EH (cell line): ENCODE results near the gene EYA4.

ENCODE experiments used
- DNase-seq: peaks from one replicate; pipeline ENCODE4 v3.0.0-alpha.2; 2015; ENCODE audit warnings: low read depth

Gene EYA4, protein sequence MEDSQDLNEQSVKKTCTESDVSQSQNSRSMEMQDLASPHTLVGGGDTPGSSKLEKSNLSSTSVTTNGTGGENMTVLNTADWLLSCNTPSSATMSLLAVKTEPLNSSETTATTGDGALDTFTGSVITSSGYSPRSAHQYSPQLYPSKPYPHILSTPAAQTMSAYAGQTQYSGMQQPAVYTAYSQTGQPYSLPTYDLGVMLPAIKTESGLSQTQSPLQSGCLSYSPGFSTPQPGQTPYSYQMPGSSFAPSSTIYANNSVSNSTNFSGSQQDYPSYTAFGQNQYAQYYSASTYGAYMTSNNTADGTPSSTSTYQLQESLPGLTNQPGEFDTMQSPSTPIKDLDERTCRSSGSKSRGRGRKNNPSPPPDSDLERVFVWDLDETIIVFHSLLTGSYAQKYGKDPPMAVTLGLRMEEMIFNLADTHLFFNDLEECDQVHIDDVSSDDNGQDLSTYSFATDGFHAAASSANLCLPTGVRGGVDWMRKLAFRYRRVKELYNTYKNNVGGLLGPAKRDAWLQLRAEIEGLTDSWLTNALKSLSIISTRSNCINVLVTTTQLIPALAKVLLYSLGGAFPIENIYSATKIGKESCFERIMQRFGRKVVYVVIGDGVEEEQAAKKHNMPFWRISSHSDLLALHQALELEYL

DNA sequence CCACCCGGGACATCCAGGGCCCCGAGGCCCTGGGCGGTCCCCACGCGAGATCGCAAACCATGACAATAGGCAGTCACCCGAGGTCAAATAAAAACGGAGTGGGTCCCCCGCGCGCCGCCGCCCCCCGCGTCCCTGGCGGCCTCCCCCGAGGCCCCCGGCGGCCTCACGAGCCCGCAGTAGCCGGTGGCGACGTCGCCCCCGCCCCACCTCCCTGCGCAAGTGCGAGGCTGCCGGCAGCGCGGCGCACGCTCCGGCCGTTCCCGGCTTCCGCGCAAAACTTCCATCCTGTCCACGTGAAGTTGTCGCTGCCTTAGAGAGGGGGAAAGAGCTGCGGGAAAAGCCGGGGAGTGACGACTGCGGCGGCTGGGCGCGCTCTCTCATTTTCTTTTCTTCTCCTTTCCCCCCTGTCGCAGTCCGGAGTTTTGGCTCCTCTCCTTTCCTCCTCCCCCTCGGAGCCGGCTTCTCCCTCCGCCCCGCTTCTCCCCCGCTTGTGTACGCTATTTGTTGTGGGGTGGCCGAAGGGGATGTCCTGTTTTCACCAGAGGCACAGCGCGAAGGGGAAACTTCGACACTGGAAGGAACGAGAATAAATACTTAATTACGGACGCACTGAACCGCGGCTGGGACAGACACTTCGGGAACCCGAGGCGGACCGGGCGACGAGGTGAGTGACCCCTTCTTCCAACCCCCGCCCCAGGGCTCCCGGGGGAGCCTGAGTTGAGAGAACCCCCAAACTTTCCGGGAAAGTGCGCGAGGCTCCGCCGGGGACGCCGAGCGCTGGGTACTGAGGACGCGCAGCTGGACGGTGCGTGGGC, at the start of gene EYA4:
Gene EYA4, plus strand, starts transcription at position 272 of the 815 bp plus-strand sequence. CDS start 33,424 bp downstream, outside the sequence.
- peak; percentile 2 for DNase-seq

DNA sequence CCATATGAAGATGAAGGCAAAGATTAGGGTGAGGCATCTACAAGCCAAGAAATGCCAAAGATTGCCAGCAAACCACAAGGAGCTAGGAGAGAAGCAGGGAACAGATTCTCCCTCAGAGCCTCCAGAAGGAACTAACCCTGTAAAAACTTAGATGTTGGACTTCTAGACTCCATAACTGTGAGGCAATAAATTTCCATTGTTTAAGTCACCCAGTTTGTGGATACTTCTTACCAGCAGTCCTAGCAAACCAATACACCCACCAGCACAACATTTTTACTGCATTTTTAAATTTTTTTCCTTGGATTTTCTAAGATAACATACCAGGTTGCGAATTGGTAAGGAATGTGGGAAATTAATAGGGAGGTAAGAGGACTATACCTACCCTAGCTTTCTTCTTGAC, 47.8 kb upstream of the EYA4 start:
- no peak for DNase-seq

DNA sequence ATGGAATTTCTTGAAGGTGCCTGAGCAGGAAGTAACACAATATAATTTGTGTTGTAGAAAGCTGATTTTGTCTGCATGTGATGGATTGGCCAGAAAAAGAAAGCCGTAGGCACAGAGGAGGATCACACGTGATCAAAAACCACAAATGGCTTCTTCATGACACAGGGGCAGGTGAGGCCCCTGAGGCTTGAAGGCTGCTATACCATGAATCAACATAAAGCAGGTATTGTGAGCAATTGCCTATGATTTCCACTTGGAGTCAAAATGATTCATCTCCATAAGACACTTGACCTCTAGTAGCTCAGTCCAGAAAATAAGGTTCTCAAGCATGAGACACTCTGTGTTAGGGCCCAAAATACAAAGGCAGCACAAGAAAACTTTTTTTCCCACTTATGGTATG, 42.4 kb upstream of the EYA4 start:
- no peak for DNase-seq

DNA sequence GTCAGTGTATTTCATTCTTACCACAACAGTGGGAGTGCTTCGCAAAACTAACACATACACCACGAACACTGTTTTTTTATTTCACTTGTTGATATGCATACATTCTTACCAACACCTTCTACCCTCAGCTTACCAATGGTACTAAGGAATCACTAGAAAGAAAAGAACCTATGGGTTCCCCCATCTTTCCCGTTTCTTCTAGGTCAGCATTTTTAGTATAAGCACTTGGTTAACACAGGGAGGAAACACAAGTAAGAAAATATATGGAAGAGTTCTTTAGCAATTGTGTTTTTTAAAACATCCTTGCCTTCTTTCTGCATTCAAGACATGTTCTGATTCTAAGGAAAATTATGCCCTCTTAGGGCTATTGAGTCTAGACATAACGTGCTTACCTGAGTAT, 39.9 kb upstream of the EYA4 start:
- no peak for DNase-seq

DNA sequence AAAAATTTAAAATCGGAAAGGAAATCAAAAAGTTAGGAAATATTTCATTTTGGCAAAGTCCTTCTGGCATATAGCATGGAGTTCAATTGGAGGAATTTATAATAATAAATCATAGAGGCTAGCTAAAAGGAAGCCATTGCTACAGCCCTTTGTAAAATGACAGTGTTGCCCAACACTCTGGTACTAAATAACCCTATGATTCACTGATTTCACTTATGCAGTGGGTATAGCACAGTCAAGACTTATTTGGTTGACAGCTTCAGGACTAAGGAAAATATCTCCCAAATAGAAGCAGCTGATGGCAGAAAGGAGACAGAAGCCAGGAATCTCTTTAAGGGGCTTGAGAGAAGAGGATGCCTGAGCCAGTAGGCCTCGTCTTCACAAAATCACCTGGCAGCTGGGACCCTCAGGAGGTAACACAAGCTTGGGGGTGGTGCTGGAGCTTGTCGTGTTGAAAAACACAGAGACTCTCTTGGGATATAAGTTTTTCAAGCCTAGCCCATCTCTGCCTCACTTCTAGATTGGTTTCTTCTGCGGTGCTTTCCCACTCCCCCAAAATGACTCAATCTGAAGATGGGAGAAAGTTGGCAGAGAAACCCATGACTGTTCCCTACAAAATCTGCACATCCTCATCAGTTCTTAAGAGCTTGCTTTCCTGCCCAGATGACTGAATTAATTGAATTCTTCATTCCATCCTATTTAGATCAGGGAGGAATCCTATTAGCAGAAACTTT, 38.4 kb upstream of the EYA4 start:
- no peak for DNase-seq

DNA sequence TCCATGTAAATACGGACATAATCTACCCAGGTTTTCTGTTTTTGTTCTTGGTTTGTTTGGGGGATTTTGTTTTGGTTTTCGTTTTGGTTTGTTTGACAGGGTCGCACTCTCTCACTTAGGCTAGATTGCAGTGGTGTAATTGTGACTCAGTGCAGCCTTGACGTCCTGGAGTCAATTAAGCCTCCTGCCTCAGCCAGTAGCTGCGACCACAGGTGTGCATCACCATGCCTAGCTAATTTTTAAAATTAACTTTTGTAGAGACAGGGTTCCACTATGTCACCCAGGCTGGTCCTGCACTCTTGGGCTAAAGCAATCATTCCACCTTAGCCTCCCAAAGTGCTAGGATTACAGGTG, 37.8 kb upstream of the EYA4 start:
- no peak for DNase-seq

DNA sequence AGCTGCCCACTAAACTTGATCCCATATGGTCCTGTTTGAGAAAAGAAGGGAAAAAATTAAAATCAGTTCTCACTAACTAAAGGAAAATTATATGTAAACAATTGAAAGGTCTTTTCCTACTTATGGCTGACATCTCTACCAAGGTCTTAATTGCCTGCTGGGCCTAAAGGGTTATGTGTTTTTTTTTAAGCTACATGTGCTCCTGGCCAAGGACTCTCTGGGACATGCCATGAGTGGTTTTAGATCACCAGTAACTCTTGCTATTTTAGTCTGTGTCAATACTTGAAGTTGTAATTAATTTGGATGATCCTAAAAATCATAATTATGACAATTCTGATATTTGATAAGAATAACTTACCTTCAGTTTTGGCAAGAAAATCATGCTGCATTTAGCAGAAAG, 35.9 kb upstream of the EYA4 start:
- DNase-seq: no peak

DNA sequence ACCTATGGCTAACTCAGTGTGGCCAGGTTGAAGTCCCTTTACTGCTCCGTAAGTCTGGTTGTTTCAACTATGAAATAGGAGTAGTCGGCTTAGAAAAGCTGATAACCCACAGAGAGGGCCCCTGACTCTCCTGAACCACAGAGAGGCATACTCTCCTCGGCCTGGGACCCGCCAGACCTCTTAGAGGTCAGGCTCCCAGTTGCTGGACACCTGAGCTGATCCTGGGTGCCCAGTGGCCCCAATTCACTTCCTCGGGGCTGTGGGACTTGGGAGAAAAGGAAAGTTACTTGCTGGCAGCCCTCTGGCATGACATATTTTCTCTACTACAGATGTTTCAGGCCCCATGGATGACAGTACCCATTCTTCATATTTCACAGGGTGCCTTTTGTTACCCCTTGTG, 34.2 kb upstream of the EYA4 start:
- no peak for DNase-seq

DNA sequence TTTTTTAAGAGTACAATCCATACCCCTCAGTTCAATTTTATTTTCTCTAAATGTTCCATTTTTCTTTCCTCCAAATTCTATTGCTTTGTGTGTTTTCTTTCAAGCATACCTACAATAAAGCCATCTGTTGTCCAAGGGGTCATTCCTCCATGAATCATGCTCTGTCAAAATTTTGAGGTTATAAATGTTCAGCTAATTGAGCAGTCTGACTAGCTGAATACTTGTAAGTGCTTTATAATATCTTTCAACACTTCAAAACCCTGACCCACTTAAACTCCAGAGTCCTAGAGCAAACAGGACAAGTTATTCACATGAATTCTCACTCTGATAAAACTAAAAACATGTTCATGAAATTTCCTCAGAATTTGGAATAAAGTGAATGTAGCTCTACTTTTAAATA, 33.4 kb upstream of the EYA4 start:
- DNase-seq: no peak

DNA sequence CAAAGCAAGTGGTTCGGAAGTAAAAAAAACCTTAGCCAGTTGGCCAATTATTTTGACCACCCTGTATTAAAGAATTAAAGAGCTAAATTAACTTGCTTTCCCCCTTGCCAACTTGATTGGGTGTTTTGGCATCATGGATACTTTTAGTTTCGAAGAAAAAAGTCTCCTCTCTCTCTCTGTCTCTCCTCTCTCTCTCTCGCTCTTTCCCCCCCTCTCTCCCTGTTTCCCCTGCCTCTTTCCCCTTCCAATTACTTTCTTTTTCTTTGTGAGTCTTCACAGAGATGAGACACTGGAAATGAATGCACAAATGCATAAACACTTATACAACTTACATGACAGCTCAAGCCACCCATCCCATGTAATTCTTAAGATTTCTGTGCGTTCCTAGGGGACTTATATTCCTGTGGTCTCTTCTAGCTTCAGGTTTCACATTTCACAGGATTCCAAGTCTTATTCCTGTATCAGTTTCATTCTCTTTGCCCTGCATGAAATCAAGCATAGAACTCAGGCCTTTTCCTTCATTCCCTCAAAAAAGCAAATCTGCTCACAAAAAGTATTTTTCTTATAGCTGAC, 32.9 kb upstream of the EYA4 start:
- no peak for DNase-seq

DNA sequence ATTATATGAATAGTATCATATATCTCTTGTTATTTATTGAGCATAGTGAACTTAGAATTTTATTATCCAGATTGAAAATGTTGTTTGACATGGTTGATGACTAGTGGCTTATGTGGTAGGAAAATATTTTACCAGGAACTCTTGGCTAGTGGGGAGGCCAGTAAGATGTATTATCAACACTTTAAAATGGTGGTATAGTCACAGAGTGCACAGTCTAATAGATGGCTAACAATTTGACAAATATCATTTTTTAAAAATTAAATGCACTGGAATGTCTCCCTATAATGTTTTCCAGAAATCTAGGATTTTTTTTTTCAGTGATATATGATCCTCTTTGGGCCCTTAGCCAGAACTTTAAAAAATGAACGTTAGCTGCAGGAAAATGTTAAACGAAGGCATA, 26.9 kb upstream of the EYA4 start:
- DNase-seq: no peak

DNA sequence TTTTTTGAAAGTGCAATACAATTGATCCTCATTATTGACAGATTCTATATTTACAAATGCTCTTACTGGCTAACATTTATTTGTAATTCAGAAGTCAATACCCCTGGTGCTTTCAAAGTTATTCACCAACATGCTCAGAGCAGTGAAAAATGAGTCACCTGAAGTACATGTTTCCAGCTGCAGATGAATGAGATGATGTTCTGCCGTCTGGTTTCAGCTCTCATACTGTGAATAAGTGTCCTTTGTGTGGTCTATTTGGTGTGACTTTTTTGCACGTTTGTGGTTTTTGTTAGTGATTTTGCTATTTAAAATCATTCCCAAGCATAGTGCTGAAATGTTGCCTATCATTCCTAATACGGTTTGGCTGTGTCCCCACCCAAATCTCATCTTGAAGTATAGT, 22.3 kb upstream of the EYA4 start:
- DNase-seq: no peak

DNA sequence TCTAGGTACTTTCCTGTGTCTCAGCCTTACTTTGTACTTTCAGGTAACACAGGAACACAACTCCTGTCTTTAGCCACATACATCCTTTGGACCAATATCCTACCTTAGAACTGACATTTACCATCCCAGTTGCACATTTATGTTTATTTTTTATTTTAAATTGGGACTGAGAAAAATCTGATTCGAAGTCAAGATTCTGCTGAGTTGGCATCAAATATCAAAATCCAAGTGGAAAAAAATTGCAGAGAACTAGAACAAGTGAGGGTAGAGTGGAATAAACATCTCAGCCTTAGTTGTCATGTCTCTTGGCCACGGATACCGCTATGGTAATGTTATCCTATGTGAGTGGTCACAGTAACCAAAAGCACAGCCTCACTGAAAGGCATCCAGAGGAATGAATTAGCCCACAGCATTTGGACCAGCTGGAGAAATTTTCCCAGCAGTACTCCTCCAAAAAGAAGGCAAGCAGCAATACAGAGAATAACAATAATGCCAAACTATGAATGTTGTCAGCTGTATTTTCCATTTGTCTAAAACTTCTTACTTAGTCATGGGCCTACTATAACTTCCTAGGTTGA, 17.6 kb upstream of the EYA4 start:
- no peak for DNase-seq

DNA sequence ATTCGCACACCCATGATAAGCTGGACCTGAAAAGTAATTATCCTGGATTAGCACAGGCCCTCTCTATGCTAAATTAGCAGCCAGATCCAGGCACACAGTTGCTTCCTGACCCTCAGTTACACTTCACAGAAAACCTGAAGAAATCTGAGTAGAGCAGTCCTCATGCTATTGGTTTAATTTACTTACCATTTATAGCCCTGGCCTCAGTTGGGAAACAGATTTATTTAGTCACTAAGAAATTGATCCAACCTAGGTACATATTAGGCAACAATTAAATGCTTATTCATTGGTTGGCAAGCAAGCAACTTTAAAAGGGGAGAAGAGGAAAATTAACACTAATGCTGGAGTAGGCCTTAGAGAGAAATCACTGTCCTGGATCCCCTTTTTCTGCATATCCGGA, 15.6 kb upstream of the EYA4 start:
- no peak for DNase-seq

DNA sequence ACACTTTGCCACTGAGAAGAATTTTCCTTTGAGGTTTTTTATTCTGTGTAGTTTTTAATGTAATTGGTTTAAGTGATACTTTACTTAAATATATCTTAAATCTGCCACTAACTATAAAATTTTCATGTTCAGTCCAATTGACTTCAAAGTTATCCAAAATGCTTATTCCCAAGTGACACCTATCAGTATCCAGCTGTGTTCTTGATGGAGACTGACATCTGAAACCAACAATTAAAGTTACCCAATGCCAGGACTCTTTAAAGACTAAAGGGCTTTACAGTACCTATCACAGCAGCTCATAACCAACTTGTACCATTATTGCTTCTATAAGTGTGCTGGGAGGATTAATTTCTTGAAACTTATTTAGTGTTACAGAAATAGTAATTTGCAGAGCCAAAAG, 13.8 kb upstream of the EYA4 start:
- no peak for DNase-seq

DNA sequence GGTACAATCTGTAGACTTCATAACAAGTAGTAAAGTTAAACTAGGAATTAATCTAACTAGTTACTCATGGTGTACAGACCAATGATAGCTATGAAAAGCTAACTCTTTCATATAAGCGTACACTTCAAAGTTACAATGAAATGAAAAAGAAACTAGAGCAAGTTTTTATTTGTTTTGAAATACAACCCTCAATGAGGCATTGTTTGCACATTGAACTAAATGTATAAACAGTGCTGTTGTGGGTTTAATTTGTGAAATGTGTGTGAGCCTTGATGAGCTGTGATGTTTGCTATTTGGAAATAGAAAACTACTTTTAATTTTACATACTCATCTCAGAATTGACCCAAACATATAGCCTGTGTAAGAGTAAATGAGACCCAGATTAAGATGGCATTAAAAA, 11.1 kb upstream of the EYA4 start:
- DNase-seq: no peak

DNA sequence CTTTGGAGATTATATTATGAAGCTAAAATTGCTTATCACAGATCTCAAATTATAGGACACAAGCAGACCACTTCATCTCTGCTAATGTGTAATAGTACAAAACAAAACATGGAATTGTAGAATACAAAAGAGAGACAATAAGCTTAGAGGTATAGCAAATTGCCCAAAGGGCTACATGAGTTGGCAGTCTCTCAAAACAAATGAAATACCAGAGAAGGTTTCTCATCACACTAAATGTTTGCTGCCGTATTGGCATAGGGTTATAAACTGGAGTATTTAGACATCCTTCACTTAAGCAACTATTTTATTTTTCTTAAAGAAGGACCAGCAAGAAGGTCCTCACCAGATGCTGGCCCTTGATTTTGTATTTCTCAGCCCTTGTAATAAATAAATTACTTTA, 5.9 kb upstream of the EYA4 start:
- no peak for DNase-seq

DNA sequence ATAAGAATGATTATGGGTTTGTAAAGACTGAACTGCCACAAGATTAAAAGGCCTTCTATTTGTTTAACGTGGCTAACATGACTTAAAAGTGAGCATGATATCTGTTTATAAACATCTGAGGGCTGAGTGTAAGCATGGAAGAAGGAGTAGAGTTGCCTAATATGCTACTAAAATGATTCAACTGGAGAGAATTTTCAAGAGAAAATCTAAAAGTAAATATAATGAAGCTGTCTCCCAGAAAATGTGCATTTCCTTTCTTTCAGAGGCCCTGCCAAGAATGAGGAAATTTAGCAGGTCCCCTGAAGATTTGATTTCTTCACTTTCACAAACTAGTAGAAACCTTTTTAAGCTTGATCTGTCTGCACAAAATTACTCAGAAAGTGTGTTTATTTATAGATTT, 4.2 kb upstream of the EYA4 start:
- DNase-seq: no peak

DNA sequence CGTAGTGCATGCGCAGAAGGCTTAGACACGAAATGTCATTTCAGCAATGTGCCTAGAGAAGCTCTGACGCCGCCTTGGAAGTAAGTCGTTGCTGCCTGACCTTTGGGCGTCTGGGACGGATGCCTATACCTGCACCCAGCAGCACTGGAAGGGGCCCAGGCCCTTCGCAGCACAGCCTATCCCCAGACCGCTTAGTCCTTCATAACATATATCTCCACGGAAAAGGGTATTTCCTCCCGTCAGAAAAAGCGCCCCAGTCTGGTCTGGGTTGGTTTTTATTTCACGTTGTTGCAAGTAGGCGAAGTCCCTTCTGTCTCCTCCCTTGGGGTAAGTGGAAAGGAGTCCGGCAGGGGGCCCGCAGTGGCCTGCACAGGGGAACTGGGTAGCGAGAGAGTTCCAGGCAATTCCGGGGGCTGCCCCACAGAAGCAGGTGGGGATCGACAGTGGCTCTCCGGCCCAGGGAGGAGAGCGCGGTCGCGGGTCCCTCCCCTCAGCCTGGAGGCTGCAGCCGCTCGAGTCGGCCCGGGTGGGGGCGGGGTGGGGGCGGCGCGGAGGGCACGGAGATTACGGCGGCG, 559 bp upstream of the EYA4 start:
- DNase-seq: no peak

DNA sequence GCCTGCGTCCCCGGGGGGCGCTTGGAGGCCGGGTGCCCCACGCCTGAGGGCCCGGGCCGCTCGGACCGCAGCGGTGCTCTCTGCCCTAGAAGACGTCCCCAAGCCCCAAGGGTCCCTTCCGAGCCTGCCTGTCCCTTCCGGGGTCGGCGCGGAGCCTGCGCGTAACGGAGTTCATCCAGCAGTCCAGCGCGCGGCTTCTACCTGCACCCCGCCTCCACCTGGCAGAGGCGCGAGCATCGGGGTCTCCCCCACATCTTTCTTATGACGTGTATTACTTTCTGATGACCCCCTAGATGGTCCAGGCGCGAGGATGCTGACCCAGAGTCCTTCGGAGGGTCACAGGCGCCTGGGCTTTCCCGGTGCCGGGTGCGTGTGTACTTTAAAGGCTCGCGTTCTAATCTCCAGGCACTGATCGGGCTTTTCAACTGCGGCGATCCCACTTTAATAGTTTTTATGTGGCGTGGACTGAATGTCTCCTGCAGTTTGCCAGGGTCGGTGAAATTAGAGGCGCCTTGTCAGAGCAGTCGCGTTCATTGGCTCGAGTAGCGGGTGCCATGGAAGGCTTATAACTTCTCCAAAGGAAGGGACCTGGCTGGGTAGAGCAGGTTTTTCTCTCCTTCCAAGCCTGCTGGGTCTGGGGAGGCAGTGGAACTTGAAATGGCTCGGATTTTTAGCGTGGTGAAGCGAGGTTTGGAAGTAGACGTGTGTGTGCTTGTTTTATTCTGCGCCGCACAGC, 912 bp downstream of the EYA4 start:
- DNase-seq: no peak
